Stimulated activated CD4-positive, alpha-beta T cell treated with anti-CD3 and anti-CD28 coated beads, Interleukin-1b, Interleukin-23, amount 100 ng/mL, for 4 hours (primary cell): ENCODE measurements around the gene PAGR1.

Experiments used
- DNase-seq, 2 donors: peaks; one replicate each; pipeline ENCODE4 v3.0.0-alpha.2; 2020; ENCODE audit warnings: low read depth in 2 of 2

Gene PAGR1

GRCh38 chr16:29837841-29838240, 21.9 kb downstream of the PAGR1 start:
- DNase-seq = no peak

GRCh38 chr16:29839822-29840221, 23.9 kb downstream of the PAGR1 start:
- no peak for DNase-seq

GRCh38 chr16:29840240-29840639, 24.3 kb downstream of the PAGR1 start:
- no peak for DNase-seq

GRCh38 chr16:29841631-29842030, 25.7 kb downstream of the PAGR1 start:
- DNase-seq = no peak

- no peak for DNase-seq
Observed at GRCh38 chr16:29842732-29843346, 26.9 kb downstream of the PAGR1 start.

GRCh38 chr16:29843931-29844330, 28.0 kb downstream of the PAGR1 start:
- no peak for DNase-seq

- no peak for DNase-seq
Observed at GRCh38 chr16:29844575-29845331, 28.8 kb downstream of the PAGR1 start.

- DNase-seq = no peak
Observed at GRCh38 chr16:29845656-29846055, 29.7 kb downstream of the PAGR1 start.

GRCh38 chr16:29848420-29849297, 32.7 kb downstream of the PAGR1 start:
- DNase-seq = peak; percentile 81

- DNase-seq = no peak
Observed at GRCh38 chr16:29849505-29849904, 33.6 kb downstream of the PAGR1 start.

- DNase-seq = no peak
Observed at GRCh38 chr16:29850998-29851397, 35.0 kb downstream of the PAGR1 start.

- DNase-seq = no peak
Observed at GRCh38 chr16:29852654-29853053, 36.7 kb downstream of the PAGR1 start.

- no peak for DNase-seq
Observed at GRCh38 chr16:29854520-29855100, 38.7 kb downstream of the PAGR1 start.

- no peak for DNase-seq
Observed at GRCh38 chr16:29857133-29857760, 41.3 kb downstream of the PAGR1 start.

GRCh38 chr16:29858149-29858849, 42.3 kb downstream of the PAGR1 start:
- no peak for DNase-seq

GRCh38 chr16:29858974-29859373, 43.0 kb downstream of the PAGR1 start:
- no peak for DNase-seq

- DNase-seq = no peak
Observed at GRCh38 chr16:29860218-29860617, 44.3 kb downstream of the PAGR1 start.

GRCh38 chr16:29862383-29862883, 46.5 kb downstream of the PAGR1 start:
- no peak for DNase-seq

- peak; percentile 81 to 91 for DNase-seq
Observed at GRCh38 chr16:29862884-29863668, 47.1 kb downstream of the PAGR1 start, which contains the start of gene CDIPT. TSS of gene CDIPT (minus strand) at chr16:29863226. CDS start at chr16:29862857, 369 bp downstream.

- DNase-seq = no peak
Observed at GRCh38 chr16:29863669-29863984, 47.7 kb downstream of the PAGR1 start.
